HUES48 (cell line): ENCODE data around the gene IL22RA2.

Source experiments
- H3K27ac ChIP-seq: one replicate; pipeline ENCODE4 v1.7.0; 2013; ENCODE audit warnings: low read depth, low read length, inconsistent platforms
- H3K27me3 ChIP-seq: 2 replicates; pipeline ENCODE4 v1.6.1; 2013; ENCODE audit warnings: mild to moderate bottlenecking, low read length; ENCODE audit not compliant: control insufficient read depth, insufficient read depth
- H3K36me3 ChIP-seq: 2 replicates; pipeline ENCODE4 v1.6.1; 2013; ENCODE audit warnings: low read length; ENCODE audit not compliant: control insufficient read depth, insufficient read depth
- H3K4me1 ChIP-seq: 2 replicates; pipeline ENCODE4 v1.6.1; 2013; ENCODE audit warnings: mild to moderate bottlenecking, low read length; ENCODE audit not compliant: control insufficient read depth, insufficient read depth
- H3K4me3 ChIP-seq: 2 replicates; pipeline ENCODE4 v1.5.1; 2013; ENCODE audit warnings: mild to moderate bottlenecking, low read depth, low read length
- H3K9ac ChIP-seq: 2 replicates; pipeline ENCODE4 v1.6.1; 2013; ENCODE audit warnings: mild to moderate bottlenecking, low read depth, low read length, moderate library complexity
- H3K9me3 ChIP-seq: 2 replicates; pipeline ENCODE4 v1.6.1; 2013; ENCODE audit warnings: low read length; ENCODE audit not compliant: control insufficient read depth, insufficient read depth

Gene IL22RA2

DNA sequence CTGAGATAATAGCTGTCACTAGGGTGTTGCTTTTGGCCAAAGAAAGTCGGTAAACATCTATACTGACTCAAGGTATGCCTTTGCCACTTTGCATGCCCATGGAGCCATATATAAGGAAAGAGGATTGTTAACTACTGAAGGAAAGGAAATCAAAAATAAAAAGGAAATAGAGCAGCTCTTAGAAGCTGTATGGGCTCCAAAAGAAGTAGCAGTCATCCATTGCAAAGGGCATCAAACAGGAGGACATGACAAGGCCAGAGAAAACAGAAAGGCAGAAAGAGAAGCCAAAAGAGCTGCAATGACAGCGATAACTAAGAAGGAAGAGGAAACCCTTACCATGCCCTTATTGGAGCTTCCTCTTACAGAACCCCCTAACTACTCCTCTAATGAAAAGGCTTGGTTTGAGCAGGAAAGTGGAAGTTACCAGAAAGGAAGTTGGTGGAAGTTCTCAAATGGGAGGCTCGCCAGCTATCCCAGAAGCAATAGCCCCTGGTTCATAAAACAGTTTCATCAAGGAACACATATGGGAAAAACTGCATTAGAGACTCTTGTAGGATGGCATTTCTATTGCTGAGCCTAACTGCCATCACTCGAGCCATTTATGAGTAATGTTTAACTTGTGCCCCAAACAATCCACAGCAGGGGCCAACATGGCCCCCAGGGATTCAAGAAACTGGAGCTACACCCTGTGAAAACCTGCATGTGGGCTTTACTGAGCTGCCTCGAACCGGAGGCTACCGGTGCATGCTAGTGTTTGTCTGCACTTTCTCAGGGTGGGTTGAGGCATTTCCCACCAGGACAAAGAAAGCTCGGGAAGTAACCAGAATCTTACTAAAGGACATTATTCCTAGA, 7.0 kb downstream of the IL22RA2 start:
- Histone ChIP-seq H3K4me1 (peaks cover 1% of the 10 kb centered on the region), H3K4me3 (no peak overlapping the region), H3K36me3 (no peaks in the 10 kb centered on the region), H3K27ac (no peak overlapping the region), H3K9ac (no peak overlapping the region), H3K9me3 (peaks cover 54% of the 10 kb centered on the region), H3K27me3 (no peaks in the 10 kb centered on the region)

- no peaks in the 10 kb centered on the region for H3K4me1 ChIP-seq
- H3K4me3 ChIP-seq, result no peak overlapping the region
- H3K27ac ChIP-seq, result no peak overlapping the region
- no peaks in the 10 kb centered on the region for H3K27me3 ChIP-seq
- no peak overlapping the region for H3K9ac ChIP-seq
- H3K9me3 ChIP-seq, result peaks cover 60% of the 10 kb centered on the region
- H3K36me3 ChIP-seq, result no peaks in the 10 kb centered on the region
Observed at GRCh38 chr6:137165375-137166246, 7.8 kb downstream of the IL22RA2 start.

DNA sequence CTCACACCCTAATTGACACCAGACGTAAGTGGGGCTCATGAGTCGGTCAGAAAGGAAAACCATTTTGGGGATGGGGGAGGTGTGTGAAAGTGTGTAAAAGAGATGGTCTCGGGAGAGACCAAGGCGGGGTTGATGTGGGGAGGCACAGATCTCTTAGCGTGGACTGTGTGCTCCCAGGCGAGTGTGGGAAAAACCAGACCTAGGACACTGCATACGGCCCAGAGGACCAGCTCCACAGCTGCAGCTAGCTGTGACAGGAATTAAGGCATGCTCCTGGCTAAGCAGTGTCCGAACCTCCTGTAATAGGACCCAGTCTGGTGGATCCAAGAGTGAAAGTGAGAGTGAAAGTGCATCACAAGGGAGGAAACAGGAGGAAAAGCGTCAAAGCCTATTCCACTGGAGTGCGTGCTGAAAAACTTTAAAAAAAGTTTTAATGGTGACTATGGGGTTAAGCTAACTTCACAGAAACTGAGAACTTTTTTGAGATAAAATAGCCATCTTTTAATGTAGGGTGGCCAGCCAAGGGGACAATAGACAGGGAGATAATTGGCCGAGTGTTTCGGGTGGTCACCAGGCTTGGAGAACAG, 9.6 kb downstream of the IL22RA2 start:
- Histone ChIP-seq H3K27me3 (no peaks in the 10 kb centered on the region), H3K36me3 (no peaks in the 10 kb centered on the region), H3K27ac (no peak overlapping the region), H3K4me1 (no peaks in the 10 kb centered on the region), H3K9ac (no peak overlapping the region), H3K9me3 (peaks cover 52% of the 10 kb centered on the region), H3K4me3 (no peak overlapping the region)

DNA sequence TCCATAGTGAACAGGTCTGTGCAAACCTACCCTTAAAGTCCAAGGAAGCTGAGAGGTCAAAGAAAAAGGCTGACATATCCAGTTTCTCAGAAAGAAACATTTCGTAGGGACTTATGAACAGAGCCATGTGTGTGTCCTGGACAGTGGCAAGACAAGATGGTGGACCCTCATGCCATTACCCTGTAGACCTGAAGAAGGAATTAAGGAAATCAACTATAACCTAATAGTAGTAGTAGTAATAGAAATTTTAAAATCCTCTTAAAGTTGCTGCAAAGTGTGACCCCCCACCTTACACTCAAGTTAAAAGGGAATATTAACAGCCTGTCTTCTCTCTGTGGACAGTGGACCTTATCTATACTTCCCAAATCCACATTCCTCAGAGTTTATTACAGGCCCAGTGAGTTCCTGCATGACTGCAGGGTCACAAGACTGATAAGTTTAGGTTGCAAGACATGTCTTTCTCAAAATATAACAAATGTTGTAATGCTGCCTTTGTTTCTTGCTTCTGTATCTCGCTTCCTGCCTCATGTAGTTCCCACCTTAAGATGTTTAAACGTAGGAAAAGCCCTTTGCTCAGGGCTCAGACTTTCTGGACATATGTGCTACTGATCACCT, 10.6 kb downstream of the IL22RA2 start:
- no peak overlapping the region for H3K4me3 ChIP-seq
- H3K27me3 ChIP-seq, result no peaks in the 10 kb centered on the region
- H3K9me3 ChIP-seq, result peaks cover 54% of the 10 kb centered on the region
- H3K9ac ChIP-seq, result no peak overlapping the region
- no peaks in the 10 kb centered on the region for H3K36me3 ChIP-seq
- H3K27ac ChIP-seq, result no peak overlapping the region
- no peaks in the 10 kb centered on the region for H3K4me1 ChIP-seq

DNA sequence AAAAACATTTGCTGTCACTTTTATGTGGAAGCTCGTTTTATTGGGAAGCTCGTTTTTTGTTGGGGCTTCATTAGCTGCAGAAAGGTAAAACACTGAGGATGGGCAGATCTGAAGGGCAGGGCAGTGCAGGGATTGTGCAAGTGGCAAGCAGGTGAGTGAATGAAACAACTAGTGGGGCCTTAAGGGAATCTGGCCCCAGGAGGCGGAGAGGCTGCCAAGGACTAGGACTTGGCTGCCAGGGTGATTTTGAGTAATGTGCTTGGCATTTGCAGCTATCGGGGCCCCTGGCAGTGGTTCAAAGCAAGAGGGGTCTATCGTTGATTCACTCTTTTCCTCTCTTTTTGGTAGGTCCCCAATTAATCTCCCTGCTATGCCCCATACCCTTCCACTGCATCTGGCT, 11.5 kb downstream of the IL22RA2 start:
- no peaks in the 10 kb centered on the region for H3K36me3 ChIP-seq
- H3K9ac ChIP-seq, result no peak overlapping the region
- no peak overlapping the region for H3K27ac ChIP-seq
- no peaks in the 10 kb centered on the region for H3K4me1 ChIP-seq
- no peak overlapping the region for H3K4me3 ChIP-seq
- peaks cover 54% of the 10 kb centered on the region for H3K9me3 ChIP-seq
- H3K27me3 ChIP-seq, result no peaks in the 10 kb centered on the region

DNA sequence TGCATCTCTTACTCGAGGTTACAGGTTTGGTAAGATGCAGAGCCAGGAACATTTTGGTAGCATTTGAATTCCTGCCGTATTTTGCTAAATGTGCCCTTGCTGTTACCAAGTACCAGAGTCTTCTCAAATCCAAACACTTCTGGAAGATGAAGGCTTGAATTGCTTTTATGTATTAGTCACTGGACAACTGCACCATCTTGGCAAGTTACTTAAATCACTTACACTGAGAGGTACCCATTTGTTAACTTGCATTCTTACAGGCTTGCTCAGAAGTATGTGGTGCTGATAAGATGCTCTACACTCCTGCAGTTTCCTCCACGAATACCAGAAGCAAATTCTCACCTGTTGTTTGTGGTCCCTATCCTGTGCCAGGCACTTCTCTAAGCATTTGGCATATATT, 12.7 kb downstream of the IL22RA2 start:
- no peak overlapping the region for H3K9ac ChIP-seq
- peaks cover 54% of the 10 kb centered on the region for H3K9me3 ChIP-seq
- no peak overlapping the region for H3K4me3 ChIP-seq
- H3K27me3 ChIP-seq, result no peaks in the 10 kb centered on the region
- no peak overlapping the region for H3K27ac ChIP-seq
- H3K4me1 ChIP-seq, result no peaks in the 10 kb centered on the region
- H3K36me3 ChIP-seq, result no peaks in the 10 kb centered on the region

DNA sequence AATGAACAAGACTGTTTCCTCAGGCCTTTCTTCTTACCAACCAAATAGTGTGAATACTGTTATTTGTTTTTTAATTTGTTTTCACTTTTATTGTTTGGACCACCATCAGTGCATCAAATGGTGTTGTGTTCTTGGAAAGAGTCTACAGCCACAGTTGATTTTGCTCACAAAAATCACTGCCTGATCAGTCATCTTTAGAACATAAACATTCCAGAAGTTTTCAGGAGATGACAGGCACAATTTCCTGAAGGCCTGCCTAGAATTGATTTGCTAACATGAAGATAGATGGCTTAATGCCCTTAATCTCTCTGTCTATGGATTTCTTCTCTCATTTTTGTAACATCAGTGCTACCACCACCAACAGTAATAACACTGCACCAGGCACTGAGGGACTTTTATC, 13.5 kb downstream of the IL22RA2 start:
- Histone ChIP-seq H3K9me3 (peaks cover 47% of the 10 kb centered on the region), H3K4me3 (no peak overlapping the region), H3K27ac (no peak overlapping the region), H3K36me3 (no peaks in the 10 kb centered on the region), H3K9ac (no peak overlapping the region), H3K4me1 (no peaks in the 10 kb centered on the region), H3K27me3 (no peaks in the 10 kb centered on the region)

GRCh38 chr6:137157601-137158000, 15.8 kb downstream of the IL22RA2 start:
- Histone ChIP-seq H3K9ac (no peak overlapping the region), H3K4me3 (no peak overlapping the region), H3K4me1 (no peaks in the 10 kb centered on the region), H3K9me3 (peaks cover 24% of the 10 kb centered on the region), H3K27me3 (no peaks in the 10 kb centered on the region), H3K36me3 (no peaks in the 10 kb centered on the region), H3K27ac (no peak overlapping the region)

- H3K27me3 ChIP-seq, result no peaks in the 10 kb centered on the region
- no peak overlapping the region for H3K9ac ChIP-seq
- H3K4me3 ChIP-seq, result no peak overlapping the region
- H3K27ac ChIP-seq, result no peak overlapping the region
- no peaks in the 10 kb centered on the region for H3K36me3 ChIP-seq
- H3K9me3 ChIP-seq, result peaks cover 18% of the 10 kb centered on the region
- H3K4me1 ChIP-seq, result no peaks in the 10 kb centered on the region
Observed at GRCh38 chr6:137156650-137157049, 16.8 kb downstream of the IL22RA2 start.

DNA sequence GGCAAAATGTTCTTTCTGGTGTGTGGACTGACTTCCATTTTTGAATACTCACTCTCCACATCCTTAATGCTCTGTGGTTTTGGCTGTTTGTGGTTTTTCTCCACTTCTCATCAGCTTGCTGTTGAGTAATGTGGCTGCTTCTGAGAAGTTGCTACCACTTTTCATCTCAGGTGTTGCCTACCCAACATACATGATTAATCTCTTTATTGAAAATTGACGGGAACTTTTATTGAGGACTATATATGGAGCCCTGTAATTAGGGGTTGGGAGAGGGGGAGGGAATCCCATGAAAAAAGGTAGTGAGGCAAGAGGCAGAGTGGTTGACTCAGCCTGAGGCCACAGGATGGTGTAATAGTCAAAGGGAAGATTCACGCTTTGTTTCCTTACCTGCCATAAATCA, 17.6 kb downstream of the IL22RA2 start:
- Histone ChIP-seq H3K27me3 (no peaks in the 10 kb centered on the region), H3K9me3 (peaks cover 10% of the 10 kb centered on the region), H3K9ac (no peak overlapping the region), H3K27ac (no peak overlapping the region), H3K4me1 (no peaks in the 10 kb centered on the region), H3K36me3 (no peaks in the 10 kb centered on the region), H3K4me3 (no peak overlapping the region)
